Thyroid gland (tissue), 4 donors: ENCODE data around the gene STEAP3. TPM values are rescaled to one million over a fixed set of nuclear protein-coding genes. Genes with fewer than 3 reads are reported as not detected.

ENCODE experiments used
- DNase-seq, 2 donors: peaks; one replicate each; pipeline ENCODE4 v3.0.0-alpha.2; 2019
- H3K27ac ChIP-seq, 3 donors: fragments of 200-600 bp; sonication (generic); 1 replicate in 2 of 3; 2 replicates in 1 of 3; pipeline ENCODE4 v1.5.1; 2016 to 2019; ENCODE audit warnings: mild to moderate bottlenecking in 1 of 3, moderate library complexity in 1 of 3
- H3K27me3 ChIP-seq: fragments of 200-600 bp; sonication (generic); one replicate; pipeline ENCODE4 v1.5.1; 2019
- H3K36me3 ChIP-seq, 2 donors: fragments of 200-600 bp; sonication (generic); one replicate each; pipeline ENCODE4 v1.5.1; 2016 to 2019
- H3K4me1 ChIP-seq, 2 donors: fragments of 200-600 bp; sonication (generic); one replicate each; pipeline ENCODE4 v1.5.1; 2017 to 2019
- H3K4me3 ChIP-seq, 3 donors: fragments of 200-600 bp; sonication (generic); replicated peaks in 1 of 3; 1 replicate in 2 of 3; 2 replicates in 1 of 3; pipeline ENCODE4 v1.5.1; 2016; ENCODE audit warnings: mild to moderate bottlenecking in 1 of 3
- H3K9me3 ChIP-seq: fragments of 200-600 bp; sonication (generic); one replicate; pipeline ENCODE4 v1.5.1; 2017
- POLR2A ChIP-seq, 2 donors: fragments of 450-650 bp; IDR thresholded peaks; one replicate each; pipeline ENCODE4 v1.6.1; 2017; ENCODE audit warnings: antibody characterized with exemption in 2 of 2, mild to moderate bottlenecking in 2 of 2, moderate library complexity in 1 of 2
- WGBS, 2 donors: methylation state at CpG; one replicate each; pipeline ENCODE4 v1.1.5; 2017; 5-methylcytosine and 5-hydroxymethylcytosine counted together
- intact Hi-C: fragments of 100-400 bp; cut with DNase I; formaldehyde crosslinking; loops from one replicate; pipeline ENCODE4 v1.15.1; 2023
- total RNA-seq, 4 donors: library from RNA; depleted of rRNA; stranded (reverse); fragments of >200 nt; gene quantifications; one replicate each; pipeline ENCODE4 v1.2.3, GENCODE V29; 2016
- TF ChIP-seq, protein P1 (sequence below), 6 experiments: fragments of 200-600 bp in 3 of 6; fragments of 450-650 bp in 3 of 6; sonication (generic) in 3 of 6; IDR thresholded peaks; one replicate each; pipeline ENCODE4 v1.5.1; 2016 to 2019; ENCODE audit warnings: antibody characterized with exemption in 6 of 6, mild to moderate bottlenecking in 2 of 6, inconsistent platforms in 1 of 6, moderate library complexity in 1 of 6

STEAP3 gene
- total RNA-seq, 4 donors from 2014 or later, result 7.4 to 23.2 (median 12.0) TPM

DNA sequence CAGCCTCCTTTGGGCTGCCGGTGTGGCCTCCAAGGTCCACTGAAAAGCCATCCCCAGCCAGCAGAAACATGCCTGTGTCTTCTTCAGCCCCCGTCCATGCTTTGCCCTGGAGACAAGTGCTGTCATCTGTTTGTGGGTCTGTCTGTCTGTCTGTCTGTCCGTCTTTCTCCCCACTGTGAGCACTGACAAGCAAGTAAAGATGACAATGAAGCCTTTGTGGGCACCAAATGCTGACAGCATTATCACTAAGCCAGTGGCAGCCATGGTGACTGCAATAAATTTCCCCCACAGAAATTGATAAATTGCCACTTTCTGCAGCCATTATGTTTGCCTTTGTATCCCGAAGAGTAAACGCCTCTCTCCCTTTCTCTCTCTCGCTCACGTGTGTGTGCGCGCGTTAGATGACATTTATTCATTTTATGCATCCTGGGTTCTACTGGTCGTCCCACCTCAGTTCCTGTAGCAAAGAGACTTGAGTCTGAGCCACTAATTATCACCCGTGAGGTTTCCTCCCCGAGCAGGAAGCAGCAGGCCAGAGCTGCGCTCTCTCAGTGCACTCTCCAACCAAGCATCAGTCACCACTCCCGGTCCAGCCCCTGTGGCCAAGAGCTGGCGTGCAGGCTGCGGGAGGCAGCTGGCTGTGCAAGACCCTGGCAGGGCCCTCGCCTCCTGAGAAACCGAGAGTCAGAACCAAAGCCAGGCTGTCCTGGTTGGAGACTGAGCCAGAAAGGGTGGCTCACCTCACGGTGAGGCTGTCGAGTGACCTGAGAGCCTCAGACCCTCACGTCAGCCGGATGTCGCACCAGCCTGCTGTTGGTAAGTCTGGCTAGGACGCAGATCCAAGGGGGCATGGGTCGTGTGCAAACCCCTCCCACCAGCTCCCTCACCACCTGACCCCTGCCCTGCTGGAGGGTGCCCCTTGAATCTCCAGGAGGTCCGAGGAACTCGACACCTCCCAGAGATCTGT, 6.9 kb downstream of the STEAP3 start:
- no peak for DNase-seq
- Histone ChIP-seq H3K27ac (no peak overlapping the region), H3K4me1 (peaks cover 0 to 6% of the 10 kb centered on the region in 2 donors), H3K9me3 (no peaks in the 10 kb centered on the region), H3K36me3 (no peaks in the 10 kb centered on the region), H3K4me3 (no peak overlapping the region), H3K27me3 (no peaks in the 10 kb centered on the region)
- TF ChIP-seq, protein P1, sequence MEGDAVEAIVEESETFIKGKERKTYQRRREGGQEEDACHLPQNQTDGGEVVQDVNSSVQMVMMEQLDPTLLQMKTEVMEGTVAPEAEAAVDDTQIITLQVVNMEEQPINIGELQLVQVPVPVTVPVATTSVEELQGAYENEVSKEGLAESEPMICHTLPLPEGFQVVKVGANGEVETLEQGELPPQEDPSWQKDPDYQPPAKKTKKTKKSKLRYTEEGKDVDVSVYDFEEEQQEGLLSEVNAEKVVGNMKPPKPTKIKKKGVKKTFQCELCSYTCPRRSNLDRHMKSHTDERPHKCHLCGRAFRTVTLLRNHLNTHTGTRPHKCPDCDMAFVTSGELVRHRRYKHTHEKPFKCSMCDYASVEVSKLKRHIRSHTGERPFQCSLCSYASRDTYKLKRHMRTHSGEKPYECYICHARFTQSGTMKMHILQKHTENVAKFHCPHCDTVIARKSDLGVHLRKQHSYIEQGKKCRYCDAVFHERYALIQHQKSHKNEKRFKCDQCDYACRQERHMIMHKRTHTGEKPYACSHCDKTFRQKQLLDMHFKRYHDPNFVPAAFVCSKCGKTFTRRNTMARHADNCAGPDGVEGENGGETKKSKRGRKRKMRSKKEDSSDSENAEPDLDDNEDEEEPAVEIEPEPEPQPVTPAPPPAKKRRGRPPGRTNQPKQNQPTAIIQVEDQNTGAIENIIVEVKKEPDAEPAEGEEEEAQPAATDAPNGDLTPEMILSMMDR (IDR thresholded peaks at IDR 0.05), result no peak
- no peak for TF ChIP-seq POLR2A (IDR thresholded peaks at IDR 0.05)
- intact Hi-C loops, result no loop called here
- WGBS, 2 donors, result 77 to 83% methylated on average over 23 to 26 of the region's 28 CpGs

DNA sequence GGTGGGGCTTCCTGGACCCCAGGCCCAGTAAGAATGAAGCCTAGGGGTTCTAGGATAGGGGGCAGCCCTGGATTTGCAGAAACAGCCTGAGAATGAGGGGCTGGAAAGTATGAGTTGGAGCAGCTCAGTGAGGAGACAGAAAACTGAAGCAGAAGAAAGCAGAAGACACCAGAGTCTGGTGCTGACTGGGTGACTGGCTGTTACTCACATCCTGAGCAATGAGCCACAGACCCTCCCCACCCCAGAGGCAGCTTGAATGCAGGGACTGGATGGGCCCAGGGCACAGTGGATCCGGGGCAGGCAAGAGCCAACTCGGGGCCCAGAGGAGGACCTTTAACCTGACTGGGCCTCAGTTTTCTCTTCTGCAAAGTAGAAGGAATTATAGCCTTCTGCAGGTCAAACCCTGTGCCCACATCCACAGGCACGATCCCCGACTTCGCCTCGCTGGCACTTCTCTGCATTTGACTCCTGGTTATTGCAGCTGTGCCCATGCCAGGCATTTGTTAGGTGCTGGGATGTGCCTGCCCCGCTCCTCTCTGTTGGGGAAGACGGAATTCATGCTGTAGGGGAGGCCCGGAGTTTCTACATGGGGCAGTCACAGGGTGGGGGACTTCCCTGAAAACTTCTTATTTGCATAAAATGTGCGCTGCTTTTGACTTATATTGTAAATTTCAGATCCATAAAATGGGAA, 8.5 kb downstream of the STEAP3 start:
- H3K27ac ChIP-seq, result no peak overlapping the region
- no peaks in the 10 kb centered on the region for H3K27me3 ChIP-seq
- TF ChIP-seq, protein P1 (IDR thresholded peaks at IDR 0.05), result no peak
- no peak for TF ChIP-seq POLR2A (IDR thresholded peaks at IDR 0.05)
- WGBS, 2 donors, result 87 to 89% methylated on average over 10 of the region's 10 CpGs
- no peaks in the 10 kb centered on the region for H3K4me1 ChIP-seq
- H3K36me3 ChIP-seq, result no peaks in the 10 kb centered on the region
- no peak overlapping the region for H3K4me3 ChIP-seq
- no peaks in the 10 kb centered on the region for H3K9me3 ChIP-seq
- DNase-seq, result no peak
- intact Hi-C loops, result no loop called here

DNA sequence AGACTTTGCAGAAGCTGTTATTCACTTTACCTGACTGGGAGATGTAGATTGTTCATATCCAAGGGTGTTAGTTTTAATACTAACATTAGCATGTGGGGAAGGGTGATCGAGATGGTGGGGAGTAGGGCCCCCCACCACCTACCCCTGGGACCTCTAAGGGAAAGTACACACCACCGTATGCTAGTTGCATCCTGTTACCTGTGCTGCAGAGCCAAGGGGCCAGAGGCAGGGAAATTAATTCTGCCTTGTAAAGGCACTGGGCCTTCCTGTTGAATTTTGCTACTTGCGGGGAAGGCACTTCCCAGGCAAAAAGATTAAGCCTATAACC, 9.0 kb downstream of the STEAP3 start:
- intact Hi-C loops, result no loop called here
- DNase-seq, result no peak
- H3K9me3 ChIP-seq, result no peaks in the 10 kb centered on the region
- TF ChIP-seq, protein P1 (IDR thresholded peaks at IDR 0.05), result no peak
- TF ChIP-seq POLR2A (IDR thresholded peaks at IDR 0.05), result no peak
- no peak overlapping the region for H3K4me3 ChIP-seq
- H3K27ac ChIP-seq, result no peak overlapping the region
- no peaks in the 10 kb centered on the region for H3K36me3 ChIP-seq
- 88 to 91% methylated on average over 3 of the region's 3 CpGs for WGBS, 2 donors
- H3K4me1 ChIP-seq, result no peaks in the 10 kb centered on the region
- no peaks in the 10 kb centered on the region for H3K27me3 ChIP-seq

DNA sequence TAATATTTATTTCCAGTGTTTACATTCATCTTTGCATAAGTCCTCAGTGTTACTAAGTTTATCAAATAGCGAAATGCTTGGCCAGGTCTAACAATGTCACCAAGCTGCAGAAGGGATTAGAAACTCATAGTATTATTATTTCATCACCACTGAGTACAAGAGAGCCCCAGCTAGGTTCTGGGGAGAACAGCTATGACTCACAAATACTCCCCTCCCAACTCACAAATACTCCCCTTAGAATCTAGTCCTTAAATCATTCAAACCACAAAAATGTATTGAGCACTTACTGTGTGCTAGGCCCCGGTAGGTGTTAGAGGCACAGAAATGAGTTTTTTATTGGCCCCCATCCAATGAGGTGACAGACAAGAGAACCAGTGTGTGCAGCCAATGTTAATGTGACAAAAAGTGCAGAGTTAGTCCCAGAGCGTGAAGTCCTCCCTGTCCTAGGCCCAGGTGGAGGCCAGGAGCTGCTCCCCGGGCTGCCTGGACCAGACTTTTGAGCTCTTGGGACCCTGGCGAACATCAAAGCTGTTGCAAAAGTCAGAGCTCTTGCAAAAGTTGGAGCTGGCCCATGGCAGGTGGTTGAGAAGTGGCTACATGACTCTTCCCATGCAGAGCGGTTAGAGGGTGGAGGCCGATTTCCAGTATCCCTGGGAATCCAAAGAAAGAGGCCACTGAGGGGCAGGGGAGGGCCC, 9.8 kb downstream of the STEAP3 start:
- intact Hi-C loops, result no loop called here
- Histone ChIP-seq H3K27me3 (no peaks in the 10 kb centered on the region), H3K27ac (no peak overlapping the region), H3K4me1 (no peaks in the 10 kb centered on the region), H3K4me3 (no peak overlapping the region), H3K36me3 (no peaks in the 10 kb centered on the region), H3K9me3 (no peaks in the 10 kb centered on the region)
- no peak for DNase-seq
- TF ChIP-seq, protein P1 (IDR thresholded peaks at IDR 0.05), result no peak
- TF ChIP-seq POLR2A (IDR thresholded peaks at IDR 0.05), result no peak
- 92 to 98% methylated on average over 7 of the region's 7 CpGs for WGBS, 2 donors
